GM19328 (cell line): ENCODE results near the gene TAF1A.

Experiments
- ATAC-seq: cut with Tn5 transposase; IDR thresholded peaks from one replicate; pipeline ENCODE4 v1.9.1; 2021; ENCODE audit warnings: mild to moderate bottlenecking, moderate library complexity; ENCODE audit not compliant: unreplicated experiment

Gene TAF1A

GRCh38 chr1:222539951-222540597 is 49.7 kb downstream of the TAF1A start:
- no peak for ATAC-seq

GRCh38 chr1:222535455-222535854 is 54.3 kb downstream of the TAF1A start:
- ATAC-seq = no peak

- ATAC-seq = no peak
Observed at GRCh38 chr1:222530852-222531251, 58.9 kb downstream of the TAF1A start.

GRCh38 chr1:222529916-222530315 is 59.8 kb downstream of the TAF1A start:
- no peak for ATAC-seq

GRCh38 chr1:222529181-222529580 is 60.6 kb downstream of the TAF1A start:
- no peak for ATAC-seq

GRCh38 chr1:222525951-222526350 is 63.8 kb downstream of the TAF1A start:
- ATAC-seq = no peak

GRCh38 chr1:222523852-222524251 is 65.9 kb downstream of the TAF1A start:
- no peak for ATAC-seq

- no peak for ATAC-seq
Observed at GRCh38 chr1:222522105-222522915, 67.4 kb downstream of the TAF1A start.

GRCh38 chr1:222521299-222522104 is 68.2 kb downstream of the TAF1A start:
- no peak for ATAC-seq
